Stimulated activated CD4-positive, alpha-beta T cell treated with anti-CD3 and anti-CD28 coated beads, Interleukin-15, amount 100 ng/mL, for 48 hours (primary cell): ENCODE results near the gene S1PR2.
"Not testable (repeated sequence)": the region's sequence is repeated elsewhere in the genome, so short reads cannot be mapped to it uniquely, and the experiment has no call there.

Experiments
- DNase-seq, 2 donors: peaks; one replicate each; pipeline ENCODE4 v3.0.0-alpha.2; 2020; ENCODE audit warnings: low read depth in 2 of 2

Gene S1PR2

GRCh38 chr19:10224337-10224736 lies 6.8 kb downstream of the S1PR2 start:
- DNase-seq = no peak

- DNase-seq = no peak
These were observed 7.5 kb downstream of the S1PR2 start for GRCh38 chr19:10223488-10224213.

- no peak for DNase-seq
These were observed 8.8 kb downstream of the S1PR2 start for GRCh38 chr19:10222201-10222890.

GRCh38 chr19:10220695-10221094 lies 10.4 kb downstream of the S1PR2 start:
- no peak for DNase-seq

GRCh38 chr19:10219678-10220077 lies 11.5 kb downstream of the S1PR2 start:
- no peak for DNase-seq

GRCh38 chr19:10217085-10217484 lies 14.0 kb downstream of the S1PR2 start:
- no peak for DNase-seq

- DNase-seq = no peak
These were observed 16.3 kb downstream of the S1PR2 start for GRCh38 chr19:10214784-10215183.

- no peak for DNase-seq
These were observed 19.4 kb downstream of the S1PR2 start for GRCh38 chr19:10211691-10212090.

GRCh38 chr19:10211061-10211460 lies 20.1 kb downstream of the S1PR2 start:
- DNase-seq = no peak

- no peak for DNase-seq
These were observed 21.8 kb downstream of the S1PR2 start for GRCh38 chr19:10209315-10209714.

GRCh38 chr19:10207026-10207425 lies 24.1 kb downstream of the S1PR2 start:
- DNase-seq = no peak

GRCh38 chr19:10206226-10206885 lies 24.8 kb downstream of the S1PR2 start:
- no peak for DNase-seq

- no peak for DNase-seq
These were observed 25.5 kb downstream of the S1PR2 start for GRCh38 chr19:10205636-10206035.

- DNase-seq = no peak
These were observed 27.4 kb downstream of the S1PR2 start for GRCh38 chr19:10203686-10204085.

- DNase-seq = no peak
These were observed 30.0 kb downstream of the S1PR2 start for GRCh38 chr19:10201176-10201575.

- DNase-seq = not testable (repeated sequence)
These were observed 31.0 kb downstream of the S1PR2 start for GRCh38 chr19:10200101-10200500.

- not testable (repeated sequence) for DNase-seq
These were observed 32.1 kb downstream of the S1PR2 start for GRCh38 chr19:10198889-10199644.

GRCh38 chr19:10195199-10195519 lies 36.0 kb downstream of the S1PR2 start:
- DNase-seq = no peak

GRCh38 chr19:10194500-10195198 lies 36.5 kb downstream of the S1PR2 start, which contains the start of gene DNMT1:
Gene DNMT1, minus strand, starts transcription at chr19:10194953. Its CDS starts 54 bp downstream, at chr19:10194899.
- DNase-seq = peak; percentile 98 to 99

GRCh38 chr19:10193790-10194499 lies 37.2 kb downstream of the S1PR2 start:
- DNase-seq = peak; percentile 16 to 33

GRCh38 chr19:10192922-10193321 lies 38.2 kb downstream of the S1PR2 start:
- no peak for DNase-seq
